Kidney tubule cell (primary cell): ENCODE results near the gene FAT1.

Experiments
- DNase-seq: peaks from one replicate; pipeline ENCODE4 v3.0.0-alpha.2; 2018; ENCODE audit warnings: low spot score

FAT1 gene

GRCh38 chr4:186621959-186622553 is 101.6 kb downstream of the FAT1 start:
- peak; percentile 13 for DNase-seq

GRCh38 chr4:186619088-186619487 is 104.6 kb downstream of the FAT1 start:
- no peak for DNase-seq

GRCh38 chr4:186617921-186618320 is 105.7 kb downstream of the FAT1 start:
- no peak for DNase-seq

GRCh38 chr4:186607490-186607889 is 116.2 kb downstream of the FAT1 start:
- no peak for DNase-seq

- DNase-seq = no peak
These were observed 117.1 kb downstream of the FAT1 start for GRCh38 chr4:186606591-186606992.

- DNase-seq = no peak
These were observed 118.3 kb downstream of the FAT1 start for GRCh38 chr4:186605261-186605865.

- DNase-seq = no peak
These were observed 119.4 kb downstream of the FAT1 start for GRCh38 chr4:186604124-186604807.

- DNase-seq = no peak
These were observed 120.7 kb downstream of the FAT1 start for GRCh38 chr4:186602978-186603377.

GRCh38 chr4:186599483-186599882 is 124.2 kb downstream of the FAT1 start:
- DNase-seq = no peak

- DNase-seq = no peak
These were observed 125.0 kb downstream of the FAT1 start for GRCh38 chr4:186598686-186599085.

- no peak for DNase-seq
These were observed 126.7 kb downstream of the FAT1 start for GRCh38 chr4:186596850-186597390.

- no peak for DNase-seq
These were observed 127.3 kb downstream of the FAT1 start for GRCh38 chr4:186596346-186596745.

- no peak for DNase-seq
These were observed 130.1 kb downstream of the FAT1 start for GRCh38 chr4:186593587-186593973.

GRCh38 chr4:186592966-186593586 is 130.6 kb downstream of the FAT1 start:
- no peak for DNase-seq

GRCh38 chr4:186592445-186592844 is 131.2 kb downstream of the FAT1 start:
- DNase-seq = no peak

- no peak for DNase-seq
These were observed 132.0 kb downstream of the FAT1 start for GRCh38 chr4:186591651-186592050.

- DNase-seq = no peak
These were observed 135.2 kb downstream of the FAT1 start for GRCh38 chr4:186588503-186588902.

GRCh38 chr4:186587416-186588018 is 136.1 kb downstream of the FAT1 start:
- DNase-seq = peak; percentile 61

- no peak for DNase-seq
These were observed 137.5 kb downstream of the FAT1 start for GRCh38 chr4:186586205-186586604.

- no peak for DNase-seq
These were observed 138.7 kb downstream of the FAT1 start for GRCh38 chr4:186584912-186585311.

GRCh38 chr4:186581421-186581820 is 142.2 kb downstream of the FAT1 start:
- DNase-seq = no peak

GRCh38 chr4:186580669-186581068 is 143.0 kb downstream of the FAT1 start:
- DNase-seq = peak; percentile 9
